OCI-LY3 (cell line): Measurements from ENCODE around the gene PABPN1L.
"Not testable (repeated sequence)": the region's sequence is repeated elsewhere in the genome, so short reads cannot be mapped to it uniquely, and the experiment has no call there.

Experiments used
- H2AFZ ChIP-seq: fragments of 200-600, 300-600 bp; shearing (Covaris generic); 2 replicates; pipeline ENCODE4 v1.6.0; 2014; ENCODE audit warnings: antibody characterized with exemption, low read depth, low read length
- H3K27ac ChIP-seq: fragments of 200-600, 300-600 bp; sonication (generic); 2 replicates; pipeline ENCODE4 v1.5.1; 2014; ENCODE audit warnings: mild to moderate bottlenecking, low read length, moderate library complexity, mixed read lengths
- H3K27me3 ChIP-seq: fragments of 200-600, 300-600 bp; sonication (generic); 2 replicates; pipeline ENCODE4 v1.6.1; 2014; ENCODE audit warnings: low read depth, low read length, mixed read lengths
- H3K36me3 ChIP-seq: fragments of 200-600, 300-600 bp; sonication (generic); replicated peaks from 2 replicates; pipeline ENCODE3; 2014; ENCODE audit warnings: low read depth, low read length, mixed read lengths
- H3K4me1 ChIP-seq: fragments of 300-600, 200-600 bp; sonication (generic); 2 replicates; pipeline ENCODE4 v1.6.1; 2014; ENCODE audit warnings: low read length, mixed read lengths
- H3K4me2 ChIP-seq: fragments of 200-600, 300-600 bp; sonication (generic); 2 replicates; pipeline ENCODE4 v1.6.1; 2014; ENCODE audit warnings: low read length, mixed read lengths
- H3K4me3 ChIP-seq: fragments of 300-600, 200-600 bp; sonication (generic); 2 replicates; pipeline ENCODE4 v1.5.1; 2014; ENCODE audit warnings: antibody characterized with exemption, mild to moderate bottlenecking, low read length, moderate library complexity
- H3K79me2 ChIP-seq: fragments of 300-600, 200-600 bp; shearing (Covaris generic); 2 replicates; pipeline ENCODE4 v1.6.1; 2014; ENCODE audit warnings: mild to moderate bottlenecking, low read length, mixed read lengths
- H3K9ac ChIP-seq: fragments of 300-600, 200-600 bp; shearing (Covaris generic); 2 replicates; pipeline ENCODE4 v1.6.0; 2014; ENCODE audit warnings: mild to moderate bottlenecking, low read length, moderate library complexity
- H3K9me3 ChIP-seq: fragments of 200-600, 300-600 bp; shearing (Covaris generic); 2 replicates; pipeline ENCODE4 v1.6.1; 2014; ENCODE audit warnings: low read length, mixed read lengths; ENCODE audit not compliant: insufficient read depth
- H4K20me1 ChIP-seq: fragments of 200-600, 300-600 bp; sonication (generic); 2 replicates; pipeline ENCODE4 v1.6.1; 2016; ENCODE audit warnings: low read length, mixed read lengths; ENCODE audit not compliant: insufficient read depth
- EZH2phosphoT487 ChIP-seq: fragments of 200-600 bp; shearing (Covaris generic); IDR thresholded peaks from 2 replicates; pipeline ENCODE4 v1.6.1; 2018; ENCODE audit warnings: antibody characterized with exemption, mixed run types, low read depth
- TF ChIP-seq, protein P1 (sequence below): fragments of 200-600, 300-600 bp; sonication (generic); IDR thresholded peaks from 2 replicates; pipeline ENCODE4 v1.5.1; 2014; ENCODE audit warnings: antibody characterized with exemption, low read length, low read depth

Gene PABPN1L

DNA sequence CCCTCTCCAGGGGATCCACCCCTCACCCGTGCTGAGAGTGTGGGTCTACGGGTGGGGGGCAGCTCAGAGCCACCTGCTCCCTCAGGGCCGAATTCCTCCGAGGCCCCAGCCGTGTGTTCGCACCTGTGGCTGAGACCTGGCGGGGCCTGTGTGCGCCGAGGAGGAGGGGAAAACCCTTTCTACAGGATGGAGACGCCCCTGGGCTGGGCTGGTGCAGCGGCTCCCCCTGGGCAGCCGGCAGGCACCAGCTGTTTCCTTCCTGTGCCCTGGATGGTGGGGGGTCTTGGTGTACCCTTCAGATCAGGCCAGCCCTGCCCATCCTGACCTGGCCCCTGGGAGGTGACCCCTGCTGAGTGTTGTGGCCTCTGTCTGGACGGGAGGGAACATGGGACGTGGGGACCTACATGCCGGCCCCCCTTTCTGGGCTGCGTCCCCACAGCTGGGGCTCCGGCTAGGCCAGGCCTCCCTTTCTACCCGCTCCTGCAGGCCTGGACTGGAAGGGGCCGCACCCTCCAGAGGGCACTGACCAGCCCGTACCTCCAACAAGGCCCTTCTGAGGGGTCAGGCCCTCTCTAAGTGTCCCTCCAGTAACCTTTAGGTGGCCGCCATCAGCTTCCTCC is 28.3 kb upstream of the PABPN1L start:
- no peaks in the 10 kb centered on the region for H3K4me1 ChIP-seq
- peaks cover 20% of the 10 kb centered on the region for H3K36me3 ChIP-seq
- H3K27me3 ChIP-seq, result no peaks in the 10 kb centered on the region
- H2AFZ ChIP-seq, result no peak overlapping the region
- no peak overlapping the region for H3K9ac ChIP-seq
- no peak overlapping the region for H3K4me2 ChIP-seq
- H3K79me2 ChIP-seq, result no peaks in the 10 kb centered on the region
- H3K9me3 ChIP-seq, result no peaks in the 10 kb centered on the region
- TF ChIP-seq, protein P1, sequence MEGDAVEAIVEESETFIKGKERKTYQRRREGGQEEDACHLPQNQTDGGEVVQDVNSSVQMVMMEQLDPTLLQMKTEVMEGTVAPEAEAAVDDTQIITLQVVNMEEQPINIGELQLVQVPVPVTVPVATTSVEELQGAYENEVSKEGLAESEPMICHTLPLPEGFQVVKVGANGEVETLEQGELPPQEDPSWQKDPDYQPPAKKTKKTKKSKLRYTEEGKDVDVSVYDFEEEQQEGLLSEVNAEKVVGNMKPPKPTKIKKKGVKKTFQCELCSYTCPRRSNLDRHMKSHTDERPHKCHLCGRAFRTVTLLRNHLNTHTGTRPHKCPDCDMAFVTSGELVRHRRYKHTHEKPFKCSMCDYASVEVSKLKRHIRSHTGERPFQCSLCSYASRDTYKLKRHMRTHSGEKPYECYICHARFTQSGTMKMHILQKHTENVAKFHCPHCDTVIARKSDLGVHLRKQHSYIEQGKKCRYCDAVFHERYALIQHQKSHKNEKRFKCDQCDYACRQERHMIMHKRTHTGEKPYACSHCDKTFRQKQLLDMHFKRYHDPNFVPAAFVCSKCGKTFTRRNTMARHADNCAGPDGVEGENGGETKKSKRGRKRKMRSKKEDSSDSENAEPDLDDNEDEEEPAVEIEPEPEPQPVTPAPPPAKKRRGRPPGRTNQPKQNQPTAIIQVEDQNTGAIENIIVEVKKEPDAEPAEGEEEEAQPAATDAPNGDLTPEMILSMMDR, result no peak
- no peak overlapping the region for H3K27ac ChIP-seq
- peaks cover 5% of the 10 kb centered on the region; the same call in 1 of the 2 replicates for H4K20me1 ChIP-seq
- no peak overlapping the region for H3K4me3 ChIP-seq

DNA sequence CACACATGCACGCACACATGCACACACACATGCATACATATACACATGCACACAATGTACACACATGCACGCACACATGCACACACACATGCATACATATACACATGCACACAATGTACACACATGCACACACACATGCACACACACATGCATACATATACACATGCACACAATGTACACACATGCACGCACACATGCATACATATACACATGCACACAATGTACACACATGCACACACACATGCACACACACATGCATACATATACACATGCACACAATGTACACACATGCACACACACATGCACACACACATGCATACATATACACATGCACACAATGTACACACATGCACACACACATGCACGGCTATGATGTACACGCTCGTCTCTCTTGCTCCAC is 27.8 kb upstream of the PABPN1L start:
- H3K9ac ChIP-seq, H3K4me1 ChIP-seq, H3K9me3 ChIP-seq, H3K27ac ChIP-seq, H3K27me3 ChIP-seq, H4K20me1 ChIP-seq, H2AFZ ChIP-seq, H3K79me2 ChIP-seq, H3K4me3 ChIP-seq, H3K4me2 ChIP-seq: not testable (repeated sequence)
- peaks cover 19% of the 10 kb centered on the region for H3K36me3 ChIP-seq

DNA sequence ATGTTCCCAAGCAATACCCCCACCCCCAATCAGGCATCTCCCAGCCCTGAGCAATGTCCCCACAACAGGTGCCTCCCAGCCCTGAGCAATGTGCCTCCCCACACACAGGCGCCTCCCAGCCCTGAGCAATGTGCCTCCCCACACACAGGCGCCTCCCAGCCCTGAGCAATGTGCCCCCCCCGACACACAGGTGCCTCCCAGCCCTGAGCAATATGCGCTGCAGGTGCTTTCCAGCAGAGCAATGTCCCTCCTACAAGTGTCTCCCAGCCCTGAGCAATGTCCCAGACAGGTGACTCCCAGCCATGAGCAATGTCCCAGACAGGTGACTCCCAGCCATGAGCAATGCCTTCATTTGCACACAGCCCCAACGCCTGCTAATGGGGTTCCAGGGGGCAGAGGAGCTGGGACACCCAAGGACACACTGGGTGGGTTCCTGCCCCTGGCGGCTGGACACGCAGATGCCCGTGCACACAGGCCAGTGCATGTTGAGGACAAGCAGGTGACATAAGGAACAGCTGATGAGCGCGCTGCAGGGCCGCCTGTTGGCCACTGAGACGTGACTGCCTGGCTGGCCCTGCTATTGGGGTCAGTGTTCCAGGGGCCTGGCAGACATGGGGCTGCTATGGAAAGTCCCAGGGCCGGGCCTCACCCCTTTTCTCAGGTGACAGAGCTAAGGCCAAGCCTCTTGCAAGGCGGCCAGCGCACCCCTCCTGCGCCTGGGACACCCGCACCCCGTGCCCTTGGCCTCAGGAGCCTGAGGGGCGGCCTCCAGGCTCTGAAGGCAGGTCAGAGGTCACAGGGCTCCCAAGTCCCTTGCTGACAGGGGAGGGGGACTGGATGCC is 26.9 kb upstream of the PABPN1L start:
- H3K4me2 ChIP-seq, result no peak overlapping the region

DNA sequence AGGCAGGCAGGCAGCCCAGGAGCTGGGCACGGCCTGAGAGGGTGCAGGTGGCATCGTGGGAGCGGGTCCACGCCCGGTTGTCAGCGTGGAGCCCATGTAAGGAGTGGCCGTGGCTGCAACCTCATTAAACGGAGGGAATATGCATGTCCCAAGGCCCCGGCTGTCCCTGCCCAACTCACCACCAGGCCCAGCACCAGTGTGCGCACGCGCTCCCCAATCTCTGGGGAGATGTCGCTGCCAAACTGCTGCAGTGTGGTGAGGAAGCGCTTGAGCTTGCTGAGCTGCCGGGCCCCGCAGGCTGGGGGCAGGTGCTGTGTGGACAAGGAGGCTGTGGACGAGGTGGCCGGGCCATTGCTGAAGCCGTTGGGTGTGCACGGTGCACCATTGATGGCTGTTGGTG is 25.6 kb upstream of the PABPN1L start:
- H3K36me3 ChIP-seq, result peaks cover 20% of the 10 kb centered on the region
- H2AFZ ChIP-seq, result no peak overlapping the region
- no peaks in the 10 kb centered on the region for H3K79me2 ChIP-seq
- no peak overlapping the region for H3K9ac ChIP-seq
- no peak for TF ChIP-seq EZH2phosphoT487
- TF ChIP-seq, protein P1, result no peak
- no peaks in the 10 kb centered on the region for H3K9me3 ChIP-seq
- H4K20me1 ChIP-seq, result peaks cover 5% of the 10 kb centered on the region; the same call in 1 of the 2 replicates
- no peak overlapping the region for H3K4me2 ChIP-seq
- no peaks in the 10 kb centered on the region for H3K4me1 ChIP-seq
- no peaks in the 10 kb centered on the region for H3K27me3 ChIP-seq
- H3K4me3 ChIP-seq, result no peak overlapping the region
- no peak overlapping the region for H3K27ac ChIP-seq

More for the DNA sequence above, 26.9 kb upstream of the PABPN1L start:
- Histone ChIP-seq H3K27ac (no peak overlapping the region), H3K4me1 (no peaks in the 10 kb centered on the region), H3K9me3 (no peaks in the 10 kb centered on the region), H3K27me3 (no peaks in the 10 kb centered on the region), H2AFZ (no peak overlapping the region), H3K36me3 (peaks cover 17% of the 10 kb centered on the region), H3K79me2 (no peaks in the 10 kb centered on the region), H3K9ac (no peak overlapping the region), H3K4me3 (no peak overlapping the region), H4K20me1 (peaks cover 5% of the 10 kb centered on the region; the same call in 1 of the 2 replicates)
- TF ChIP-seq, protein P1, result no peak
- no peak for TF ChIP-seq EZH2phosphoT487
